Measurements from ENCODE around the gene CELA2A.

DNA sequence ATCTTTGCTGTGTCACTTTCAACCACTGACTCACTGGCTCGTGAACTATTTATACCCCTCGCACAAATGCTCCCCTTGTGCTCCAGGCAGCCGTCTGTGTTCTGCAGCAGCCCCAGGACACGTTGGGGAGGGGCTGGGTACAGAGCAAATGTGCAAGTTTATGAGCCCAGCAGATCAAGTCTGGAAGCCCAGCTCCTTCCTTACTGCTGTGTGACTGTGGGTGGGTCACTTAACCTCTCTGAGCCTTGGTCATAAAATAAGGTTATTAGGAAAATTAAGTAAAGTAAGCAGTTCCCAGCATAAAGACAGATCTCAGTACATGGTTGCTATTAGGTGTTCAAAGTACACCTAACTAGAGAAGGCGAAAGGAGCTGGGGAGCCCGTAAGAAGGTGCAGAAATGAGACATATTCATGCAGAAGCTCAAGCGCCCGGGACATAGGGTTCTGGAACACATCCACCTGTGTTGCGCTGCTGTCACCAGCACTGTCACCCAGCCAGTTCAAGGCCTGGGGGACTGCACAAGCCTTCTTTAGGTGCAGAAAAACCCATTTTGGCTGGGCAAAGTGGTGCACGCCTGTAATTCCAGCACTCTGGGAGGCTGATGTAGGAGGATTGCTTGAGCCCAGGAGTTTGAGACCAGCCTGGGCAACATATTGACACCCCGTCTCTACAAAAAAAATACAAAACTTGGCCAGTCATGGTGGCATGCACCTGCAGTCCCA lies 33.0 kb upstream of the CELA2A start:
- TF ChIP-seq, protein P1, sequence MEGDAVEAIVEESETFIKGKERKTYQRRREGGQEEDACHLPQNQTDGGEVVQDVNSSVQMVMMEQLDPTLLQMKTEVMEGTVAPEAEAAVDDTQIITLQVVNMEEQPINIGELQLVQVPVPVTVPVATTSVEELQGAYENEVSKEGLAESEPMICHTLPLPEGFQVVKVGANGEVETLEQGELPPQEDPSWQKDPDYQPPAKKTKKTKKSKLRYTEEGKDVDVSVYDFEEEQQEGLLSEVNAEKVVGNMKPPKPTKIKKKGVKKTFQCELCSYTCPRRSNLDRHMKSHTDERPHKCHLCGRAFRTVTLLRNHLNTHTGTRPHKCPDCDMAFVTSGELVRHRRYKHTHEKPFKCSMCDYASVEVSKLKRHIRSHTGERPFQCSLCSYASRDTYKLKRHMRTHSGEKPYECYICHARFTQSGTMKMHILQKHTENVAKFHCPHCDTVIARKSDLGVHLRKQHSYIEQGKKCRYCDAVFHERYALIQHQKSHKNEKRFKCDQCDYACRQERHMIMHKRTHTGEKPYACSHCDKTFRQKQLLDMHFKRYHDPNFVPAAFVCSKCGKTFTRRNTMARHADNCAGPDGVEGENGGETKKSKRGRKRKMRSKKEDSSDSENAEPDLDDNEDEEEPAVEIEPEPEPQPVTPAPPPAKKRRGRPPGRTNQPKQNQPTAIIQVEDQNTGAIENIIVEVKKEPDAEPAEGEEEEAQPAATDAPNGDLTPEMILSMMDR (IDR thresholded peaks at IDR 0.05), result no peak
- TF ChIP-seq EZH2phosphoT487 (IDR thresholded peaks at IDR 0.05), result no peak

Data from neural progenitor cell (in vitro differentiated cells).